Measurements from ENCODE around the gene ITPKC. TPM values are rescaled to one million over a fixed set of nuclear protein-coding genes. Genes with fewer than 3 reads are reported as not detected.

Gene ITPKC
- total RNA-seq, 1 donor from 2014 or later: 6.5 TPM

DNA sequence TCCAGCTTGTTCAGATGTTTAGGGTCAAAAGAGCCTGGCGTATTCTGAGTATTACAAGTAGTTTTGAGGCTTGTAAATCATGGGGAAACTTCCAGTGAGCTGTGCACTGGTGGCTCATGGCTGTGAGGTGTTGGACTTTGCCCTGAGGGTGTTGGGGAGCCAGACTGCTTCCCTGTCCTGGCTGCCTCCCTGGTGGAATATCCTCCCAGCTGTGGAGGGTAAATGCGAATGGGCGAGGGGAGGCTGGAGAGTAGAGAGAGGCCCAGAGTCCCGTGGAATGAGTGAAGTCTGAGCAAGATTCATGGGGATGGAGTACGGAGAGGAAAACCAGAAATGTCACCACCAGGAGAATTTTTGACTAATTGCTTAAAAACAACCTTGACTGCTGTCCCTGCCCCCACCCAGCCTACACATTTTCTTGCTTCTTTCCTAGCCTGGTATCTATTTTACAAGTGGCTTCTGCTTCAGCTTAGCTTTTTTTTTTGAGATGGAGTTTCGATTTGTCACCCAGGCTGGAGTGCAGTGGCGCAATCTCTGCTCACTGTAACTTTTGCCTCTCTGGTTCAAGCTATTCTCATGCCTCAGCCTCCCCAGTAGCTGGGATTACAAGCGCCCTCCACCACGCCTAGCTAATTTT, 37.8 kb downstream of the ITPKC start:
- H3K36me3 Mint-ChIP-seq: peaks cover 31% of the 10 kb centered on the region
- H3K9ac ChIP-seq: peak overlapping the region; percentile 37
- no peaks in the 10 kb centered on the region for H3K9me3 Mint-ChIP-seq

DNA sequence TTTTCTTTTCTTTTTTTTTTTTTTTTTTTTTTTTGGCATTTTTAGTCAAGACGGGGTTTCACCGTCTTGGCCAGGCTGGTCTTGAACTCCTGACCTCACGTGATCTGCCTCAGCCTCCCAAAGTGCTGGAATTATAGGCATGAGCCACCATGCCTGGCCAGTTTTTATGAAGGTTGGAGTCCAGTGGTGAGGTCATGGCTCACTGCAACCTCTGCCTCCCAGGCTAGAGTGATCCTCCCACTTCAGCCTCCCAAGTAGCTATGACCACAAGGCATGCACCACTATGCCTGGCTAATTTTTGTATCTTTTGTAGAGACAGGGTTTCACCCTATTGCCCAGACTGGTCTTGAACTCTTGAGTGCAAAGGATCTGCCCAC, 38.3 kb downstream of the ITPKC start:
- H3K4me3 Mint-ChIP-seq: no peak overlapping the region
- Histone ChIP-seq H3K27ac (no peak overlapping the region), H3K27me3 (no peaks in the 10 kb centered on the region), H3F3A (ENCODE audit: low read depth) (peaks cover 20% of the 10 kb centered on the region), H3K4me1 (peaks cover 18% of the 10 kb centered on the region), H3K4me3 (no peak overlapping the region), H3K9me3 (ENCODE audit: low read depth) (no peaks in the 10 kb centered on the region), H3K4me2 (peak overlapping the region; percentile 25), H3K36me3 (peaks cover 6% of the 10 kb centered on the region), H3K79me2 (ENCODE audit: low read depth) (peaks cover 80% of the 10 kb centered on the region), H4K20me1 (ENCODE audit: low read depth) (peaks cover 71% of the 10 kb centered on the region), H2AFZ (replicated peaks) (no peak overlapping the region), H3K9ac (no peak overlapping the region)
- DNase-seq (ENCODE audit: low spot score): no peak
- peaks cover 35% of the 10 kb centered on the region for H3K36me3 Mint-ChIP-seq
- peaks cover 38% of the 10 kb centered on the region for H3K4me1 Mint-ChIP-seq
- TF ChIP-seq EZH2 (IDR thresholded peaks at IDR 0.05) (no peak), EZH2phosphoT487 (IDR thresholded peaks at IDR 0.05) (no peak)
- TF ChIP-seq, protein P1, sequence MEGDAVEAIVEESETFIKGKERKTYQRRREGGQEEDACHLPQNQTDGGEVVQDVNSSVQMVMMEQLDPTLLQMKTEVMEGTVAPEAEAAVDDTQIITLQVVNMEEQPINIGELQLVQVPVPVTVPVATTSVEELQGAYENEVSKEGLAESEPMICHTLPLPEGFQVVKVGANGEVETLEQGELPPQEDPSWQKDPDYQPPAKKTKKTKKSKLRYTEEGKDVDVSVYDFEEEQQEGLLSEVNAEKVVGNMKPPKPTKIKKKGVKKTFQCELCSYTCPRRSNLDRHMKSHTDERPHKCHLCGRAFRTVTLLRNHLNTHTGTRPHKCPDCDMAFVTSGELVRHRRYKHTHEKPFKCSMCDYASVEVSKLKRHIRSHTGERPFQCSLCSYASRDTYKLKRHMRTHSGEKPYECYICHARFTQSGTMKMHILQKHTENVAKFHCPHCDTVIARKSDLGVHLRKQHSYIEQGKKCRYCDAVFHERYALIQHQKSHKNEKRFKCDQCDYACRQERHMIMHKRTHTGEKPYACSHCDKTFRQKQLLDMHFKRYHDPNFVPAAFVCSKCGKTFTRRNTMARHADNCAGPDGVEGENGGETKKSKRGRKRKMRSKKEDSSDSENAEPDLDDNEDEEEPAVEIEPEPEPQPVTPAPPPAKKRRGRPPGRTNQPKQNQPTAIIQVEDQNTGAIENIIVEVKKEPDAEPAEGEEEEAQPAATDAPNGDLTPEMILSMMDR (IDR thresholded peaks at IDR 0.05): no peak
- no peak overlapping the region for H3K27ac Mint-ChIP-seq
- H3K9me3 Mint-ChIP-seq: no peaks in the 10 kb centered on the region
- peaks cover 5% of the 10 kb centered on the region for H3K27me3 Mint-ChIP-seq (ENCODE audit: insufficient read depth, low read depth)

More for the DNA sequence above, 37.8 kb downstream of the ITPKC start:
- peak overlapping the region; percentile 57 for H3K4me2 ChIP-seq
- H3K4me1 ChIP-seq: peaks cover 19% of the 10 kb centered on the region
- peak overlapping the region; percentile 39 for H3K4me3 Mint-ChIP-seq
- H3K79me2 ChIP-seq (ENCODE audit: low read depth): peaks cover 81% of the 10 kb centered on the region
- H3K9me3 ChIP-seq (ENCODE audit: low read depth): no peaks in the 10 kb centered on the region
- DNase-seq (ENCODE audit: low spot score): no peak
- H3K27ac Mint-ChIP-seq: no peak overlapping the region
- peaks cover 6% of the 10 kb centered on the region for H3K36me3 ChIP-seq
- peak overlapping the region; percentile 21 for H3K4me3 ChIP-seq
- peak overlapping the region; percentile 1 for H3K27ac ChIP-seq
- TF ChIP-seq EZH2phosphoT487 (IDR thresholded peaks at IDR 0.05) (no peak), EZH2 (IDR thresholded peaks at IDR 0.05) (no peak)
- TF ChIP-seq, protein P1 (IDR thresholded peaks at IDR 0.05): no peak
- no peak overlapping the region for H2AFZ ChIP-seq (replicated peaks)
- no peaks in the 10 kb centered on the region for H3K27me3 ChIP-seq
- peaks cover 43% of the 10 kb centered on the region for H3K4me1 Mint-ChIP-seq
- peaks cover 66% of the 10 kb centered on the region for H4K20me1 ChIP-seq (ENCODE audit: low read depth)
- peaks cover 5% of the 10 kb centered on the region for H3K27me3 Mint-ChIP-seq (ENCODE audit: insufficient read depth, low read depth)
- H3F3A ChIP-seq (ENCODE audit: low read depth): peaks cover 18% of the 10 kb centered on the region

DNA sequence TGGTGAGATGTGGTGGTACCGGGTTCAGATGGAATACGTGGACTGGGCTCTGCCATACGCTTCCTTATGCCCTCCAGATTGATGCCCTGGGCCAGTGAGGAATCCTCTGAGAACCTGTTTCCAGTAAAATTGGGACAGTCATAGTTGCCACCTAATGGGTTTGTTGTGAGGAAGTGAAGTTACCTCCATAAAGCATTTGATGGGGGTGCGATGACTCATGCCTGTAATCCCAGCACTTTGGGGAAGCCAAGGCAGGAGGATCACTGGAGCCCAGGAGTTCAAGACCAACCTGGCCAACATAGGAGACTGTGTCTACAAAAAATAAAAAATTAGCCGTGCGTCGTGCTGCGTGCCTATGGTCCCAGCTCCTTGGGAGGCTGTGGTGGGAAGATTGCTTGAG, 38.9 kb downstream of the ITPKC start:
- H3K27me3 Mint-ChIP-seq (ENCODE audit: insufficient read depth, low read depth): peaks cover 6% of the 10 kb centered on the region
- TF ChIP-seq EZH2phosphoT487 (IDR thresholded peaks at IDR 0.05) (no peak), EZH2 (IDR thresholded peaks at IDR 0.05) (no peak)
- TF ChIP-seq, protein P1 (IDR thresholded peaks at IDR 0.05): no peak
- H3K4me3 Mint-ChIP-seq: no peak overlapping the region
- no peak for DNase-seq (ENCODE audit: low spot score)
- H3K27ac Mint-ChIP-seq: peak overlapping the region; percentile 53
- Histone ChIP-seq H3K9ac (no peak overlapping the region), H3K79me2 (ENCODE audit: low read depth) (peaks cover 85% of the 10 kb centered on the region), H3K4me2 (peak overlapping the region; percentile 25), H3F3A (ENCODE audit: low read depth) (peaks cover 25% of the 10 kb centered on the region), H3K27me3 (no peaks in the 10 kb centered on the region), H4K20me1 (ENCODE audit: low read depth) (peaks cover 76% of the 10 kb centered on the region), H3K4me1 (peaks cover 18% of the 10 kb centered on the region), H2AFZ (replicated peaks) (no peak overlapping the region), H3K36me3 (peaks cover 6% of the 10 kb centered on the region), H3K27ac (no peak overlapping the region), H3K9me3 (ENCODE audit: low read depth) (no peaks in the 10 kb centered on the region), H3K4me3 (no peak overlapping the region)
- H3K9me3 Mint-ChIP-seq: no peaks in the 10 kb centered on the region
- H3K4me1 Mint-ChIP-seq: peaks cover 36% of the 10 kb centered on the region
- peaks cover 37% of the 10 kb centered on the region for H3K36me3 Mint-ChIP-seq

Measured in neural progenitor cell (in vitro differentiated cells).